Measurements from ENCODE around the gene LARGE1. TPM values are rescaled to one million over a fixed set of nuclear protein-coding genes. Genes with fewer than 3 reads are reported as not detected.

LARGE1 gene
- total RNA-seq, 1 experiment from 2014 or later: 1.3 TPM

- TF ChIP-seq, protein P1, sequence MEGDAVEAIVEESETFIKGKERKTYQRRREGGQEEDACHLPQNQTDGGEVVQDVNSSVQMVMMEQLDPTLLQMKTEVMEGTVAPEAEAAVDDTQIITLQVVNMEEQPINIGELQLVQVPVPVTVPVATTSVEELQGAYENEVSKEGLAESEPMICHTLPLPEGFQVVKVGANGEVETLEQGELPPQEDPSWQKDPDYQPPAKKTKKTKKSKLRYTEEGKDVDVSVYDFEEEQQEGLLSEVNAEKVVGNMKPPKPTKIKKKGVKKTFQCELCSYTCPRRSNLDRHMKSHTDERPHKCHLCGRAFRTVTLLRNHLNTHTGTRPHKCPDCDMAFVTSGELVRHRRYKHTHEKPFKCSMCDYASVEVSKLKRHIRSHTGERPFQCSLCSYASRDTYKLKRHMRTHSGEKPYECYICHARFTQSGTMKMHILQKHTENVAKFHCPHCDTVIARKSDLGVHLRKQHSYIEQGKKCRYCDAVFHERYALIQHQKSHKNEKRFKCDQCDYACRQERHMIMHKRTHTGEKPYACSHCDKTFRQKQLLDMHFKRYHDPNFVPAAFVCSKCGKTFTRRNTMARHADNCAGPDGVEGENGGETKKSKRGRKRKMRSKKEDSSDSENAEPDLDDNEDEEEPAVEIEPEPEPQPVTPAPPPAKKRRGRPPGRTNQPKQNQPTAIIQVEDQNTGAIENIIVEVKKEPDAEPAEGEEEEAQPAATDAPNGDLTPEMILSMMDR (conservative IDR thresholded peaks at IDR 0.05; ENCODE audit: low read depth, low read length): no peak
- TF ChIP-seq EZH2 (IDR thresholded peaks at IDR 0.05; ENCODE audit: low read length, unreplicated experiment) (no peak), EZH2phosphoT487 (IDR thresholded peaks at IDR 0.05; ENCODE audit: borderline replicate concordance, low read length) (no peak)
- ATAC-seq (no peak), DNase-seq (no peak)
- ChIA-PET POLR2A (ENCODE audit: unreplicated experiment) (no interaction called here), CTCF (no interaction called here)
- no peaks in the 10 kb centered on the region for H3K36me3 ChIP-seq (ENCODE audit: low read depth, low read length)
- no TSS peak for BruUV-seq (replicated peaks)
- H3K27ac ChIP-seq (ENCODE audit: low read length): no peak overlapping the region
- H3K9me2 ChIP-seq (replicated peaks; ENCODE audit: low read length): no peaks in the 10 kb centered on the region
- H3K4me3 ChIP-seq (ENCODE audit: low read length): no peak overlapping the region
- no peaks in the 10 kb centered on the region for H3F3A ChIP-seq (ENCODE audit: low read length, unreplicated experiment)
- no peaks in the 10 kb centered on the region for H3K9me3 ChIP-seq (ENCODE audit: low read length)
- no peaks in the 10 kb centered on the region for H3K79me2 ChIP-seq (ENCODE audit: low read length)
- no peaks in the 10 kb centered on the region for H4K20me1 ChIP-seq (ENCODE audit: low read length)
- H3K9ac ChIP-seq (ENCODE audit: low read length): no peak overlapping the region
- no peak overlapping the region for H3K4me2 ChIP-seq (ENCODE audit: low read length)
- H3K27me3 ChIP-seq (ENCODE audit: low read length): no peaks in the 10 kb centered on the region
- no peak overlapping the region for H2AFZ ChIP-seq (ENCODE audit: low read length)
- intact Hi-C loops (cut with micrococcal nuclease): no loop called here
- no peaks in the 10 kb centered on the region for H3K4me1 ChIP-seq (ENCODE audit: insufficient read depth, low read length)
Measured at GRCh38 chr22:33848251-33848650, 72.0 kb downstream of the LARGE1 start.

DNA sequence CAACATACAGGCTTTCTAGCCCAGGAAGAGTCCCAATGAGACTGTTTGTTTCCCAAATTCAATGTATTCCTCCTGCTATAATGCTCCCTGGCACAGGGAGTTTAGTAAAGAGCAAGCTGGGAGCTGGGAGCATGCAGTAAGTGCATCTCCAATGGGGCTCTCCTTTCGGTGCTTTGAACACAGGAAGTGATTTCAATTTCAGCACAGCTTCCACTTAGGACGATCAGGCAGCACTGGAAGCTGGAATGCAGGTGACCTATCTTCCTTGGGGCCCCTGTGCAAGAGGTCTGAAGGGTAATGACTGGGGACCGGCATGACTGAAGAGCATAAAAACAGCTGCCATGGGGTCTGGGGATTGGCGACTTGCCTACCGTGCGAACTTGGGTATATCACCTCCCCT lies 76.0 kb downstream of the LARGE1 start:
- ATAC-seq (no peak), DNase-seq (no peak)
- intact Hi-C loops (cut with micrococcal nuclease): no loop called here
- Histone ChIP-seq H3K4me3 (ENCODE audit: low read length) (no peak overlapping the region), H3F3A (ENCODE audit: low read length, unreplicated experiment) (no peaks in the 10 kb centered on the region), H3K9me3 (ENCODE audit: low read length) (no peaks in the 10 kb centered on the region), H3K9me2 (replicated peaks; ENCODE audit: low read length) (no peaks in the 10 kb centered on the region), H4K20me1 (ENCODE audit: low read length) (no peaks in the 10 kb centered on the region), H3K36me3 (ENCODE audit: low read depth, low read length) (no peaks in the 10 kb centered on the region), H2AFZ (ENCODE audit: low read length) (no peak overlapping the region), H3K27me3 (ENCODE audit: low read length) (no peaks in the 10 kb centered on the region), H3K4me2 (ENCODE audit: low read length) (no peak overlapping the region), H3K4me1 (ENCODE audit: insufficient read depth, low read length) (no peaks in the 10 kb centered on the region), H3K9ac (ENCODE audit: low read length) (no peak overlapping the region), H3K27ac (ENCODE audit: low read length) (no peak overlapping the region), H3K79me2 (ENCODE audit: low read length) (no peaks in the 10 kb centered on the region)
- POLR2A ChIA-PET (ENCODE audit: unreplicated experiment): no interaction called here
- CTCF ChIA-PET: no interaction called here
- TF ChIP-seq EZH2phosphoT487 (IDR thresholded peaks at IDR 0.05; ENCODE audit: borderline replicate concordance, low read length): no peak
- TF ChIP-seq, protein P1 (conservative IDR thresholded peaks at IDR 0.05; ENCODE audit: low read depth, low read length): no peak
- TF ChIP-seq EZH2 (IDR thresholded peaks at IDR 0.05; ENCODE audit: low read length, unreplicated experiment): no peak
- no TSS peak for BruUV-seq (replicated peaks)

DNA sequence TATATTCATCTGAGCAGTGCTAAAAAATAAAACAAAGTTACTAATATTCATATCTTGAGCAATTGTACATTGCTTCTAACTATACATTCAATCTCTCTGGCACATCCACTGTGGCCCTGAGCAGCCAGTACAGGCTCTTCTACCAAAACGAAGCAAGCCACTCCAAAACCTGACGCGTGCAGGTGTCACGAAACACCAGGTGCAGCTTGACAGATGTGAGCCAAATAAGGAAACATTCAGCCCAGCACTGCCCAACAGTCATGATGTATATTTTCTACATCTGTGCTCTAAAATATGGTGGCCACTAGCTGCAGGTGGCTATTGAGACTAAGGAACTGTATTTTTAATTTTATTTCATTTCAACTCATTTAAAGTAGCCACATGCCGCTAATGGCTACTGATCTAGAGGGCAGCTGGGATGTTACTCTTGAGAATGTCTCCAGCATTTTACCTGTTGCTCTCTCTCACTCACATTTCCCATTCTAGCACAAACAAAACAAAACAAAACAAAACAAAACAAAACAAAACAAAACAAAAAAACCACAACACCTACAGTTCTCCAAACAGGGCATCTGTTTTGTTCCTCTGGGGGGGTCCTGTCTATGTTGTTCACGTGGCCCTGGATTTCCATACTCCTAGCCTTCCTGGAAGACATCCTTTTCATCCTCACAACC lies 77.7 kb downstream of the LARGE1 start:
- Histone ChIP-seq H3K36me3 (ENCODE audit: low read depth, low read length) (no peaks in the 10 kb centered on the region), H3K9me3 (ENCODE audit: low read length) (no peaks in the 10 kb centered on the region), H3K79me2 (ENCODE audit: low read length) (no peaks in the 10 kb centered on the region), H3K27me3 (ENCODE audit: low read length) (no peaks in the 10 kb centered on the region), H3K9me2 (replicated peaks; ENCODE audit: low read length) (no peaks in the 10 kb centered on the region), H2AFZ (ENCODE audit: low read length) (no peak overlapping the region), H3K9ac (ENCODE audit: low read length) (no peak overlapping the region), H3K4me2 (ENCODE audit: low read length) (no peak overlapping the region), H3K27ac (ENCODE audit: low read length) (no peak overlapping the region), H3K4me3 (ENCODE audit: low read length) (no peak overlapping the region), H4K20me1 (ENCODE audit: low read length) (no peaks in the 10 kb centered on the region), H3F3A (ENCODE audit: low read length, unreplicated experiment) (no peaks in the 10 kb centered on the region), H3K4me1 (ENCODE audit: insufficient read depth, low read length) (no peaks in the 10 kb centered on the region)
- ATAC-seq: no peak
- no peak for DNase-seq
- CTCF ChIA-PET: no interaction called here
- no TSS peak for BruUV-seq (replicated peaks)
- TF ChIP-seq, protein P1 (conservative IDR thresholded peaks at IDR 0.05; ENCODE audit: low read depth, low read length): no peak
- TF ChIP-seq EZH2phosphoT487 (IDR thresholded peaks at IDR 0.05; ENCODE audit: borderline replicate concordance, low read length) (no peak), EZH2 (IDR thresholded peaks at IDR 0.05; ENCODE audit: low read length, unreplicated experiment) (no peak)
- POLR2A ChIA-PET (ENCODE audit: unreplicated experiment): no interaction called here
- intact Hi-C loops (cut with micrococcal nuclease): no loop called here
